ENCODE data around the gene KCNH4. TPM values are rescaled to one million over a fixed set of nuclear protein-coding genes. Genes with fewer than 3 reads are reported as not detected.
A peak's percentile ranks its signal among the peaks of the same experiment; 100 is the strongest.

The KCNH4 gene
- total and polyA plus RNA-seq, 9 of the 15 experiments (the other 6 are each of a cell fraction or from before 2014, with no cell fraction given) = 0.10 to 1.8 (median 0.50) TPM

DNA sequence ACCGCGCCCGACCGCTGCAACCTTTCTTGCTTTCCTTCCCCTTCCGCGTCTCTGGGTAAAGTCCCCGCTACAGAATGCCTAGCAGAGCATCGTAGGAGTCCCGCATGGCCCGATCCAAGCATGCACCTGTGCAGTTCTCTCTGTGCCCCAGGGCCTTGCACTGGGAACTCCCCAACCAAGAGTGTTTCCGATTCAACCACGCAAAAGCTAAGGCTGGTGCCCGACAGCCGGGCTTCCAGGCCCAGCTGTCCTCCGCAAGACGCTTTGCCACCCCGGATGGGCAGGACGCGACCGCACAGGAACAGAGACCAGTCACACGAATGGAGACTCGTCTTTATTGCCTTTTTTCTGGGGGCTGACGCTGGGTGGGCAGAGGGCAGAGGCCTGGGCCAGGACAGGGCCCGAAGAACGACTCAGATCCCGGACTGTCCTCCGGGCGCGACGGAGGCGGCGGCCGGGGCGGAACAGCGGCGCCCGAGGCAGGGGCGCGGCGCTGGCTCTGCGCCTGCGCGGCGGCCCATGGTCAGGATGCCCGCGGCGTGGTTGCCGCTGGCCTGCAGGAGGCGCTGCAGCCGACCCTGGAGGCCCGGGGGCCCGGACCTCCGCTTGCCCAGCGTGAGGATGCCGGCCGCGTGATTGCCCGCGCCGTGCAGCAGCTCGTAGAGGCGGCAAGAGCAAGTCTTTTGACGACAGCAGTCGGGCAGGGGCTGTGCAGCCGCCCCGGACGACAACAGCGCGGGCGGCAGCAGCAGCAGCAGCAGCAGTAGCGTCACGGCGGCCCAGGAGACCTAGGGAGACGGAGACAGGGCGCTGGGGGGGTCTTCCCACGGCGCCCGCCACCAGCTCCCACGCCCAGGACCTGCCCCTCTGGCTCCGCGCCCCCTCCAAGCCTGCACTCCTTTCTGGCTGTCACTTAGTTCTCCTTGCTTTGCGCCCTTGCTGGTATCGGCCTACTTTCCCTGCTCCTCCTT, 3.1 kb upstream of the KCNH4 start (continued):
- peak; percentile 72 for TF ChIP-seq ETS1 (conservative IDR thresholded peaks at IDR 0.05; ENCODE audit: control insufficient read depth, low read depth, low read length)
- TF ChIP-seq ZNF324 (CRISPR knock-in tag; IDR thresholded peaks at IDR 0.05) = no peak
- no peak for TF ChIP-seq BDP1 (IDR thresholded peaks at IDR 0.05; ENCODE audit: insufficient read depth, insufficient read length)
- TF ChIP-seq EGR1 (conservative IDR thresholded peaks at IDR 0.05) = no peak
- TF ChIP-seq YBX1 (IDR thresholded peaks at IDR 0.05) = no peak
- peak; percentile 57; the same call in 1 of the 2 replicates for TF ChIP-seq PHB (CRISPR knock-in tag; IDR thresholded peaks at IDR 0.05)
- peak; percentile 98 for TF ChIP-seq HNRNPL (IDR thresholded peaks at IDR 0.05; ENCODE audit: low read depth, low read length)
- no peak for TF ChIP-seq ZNF3 (CRISPR knock-in tag; IDR thresholded peaks at IDR 0.05)
- TF ChIP-seq, protein P1, sequence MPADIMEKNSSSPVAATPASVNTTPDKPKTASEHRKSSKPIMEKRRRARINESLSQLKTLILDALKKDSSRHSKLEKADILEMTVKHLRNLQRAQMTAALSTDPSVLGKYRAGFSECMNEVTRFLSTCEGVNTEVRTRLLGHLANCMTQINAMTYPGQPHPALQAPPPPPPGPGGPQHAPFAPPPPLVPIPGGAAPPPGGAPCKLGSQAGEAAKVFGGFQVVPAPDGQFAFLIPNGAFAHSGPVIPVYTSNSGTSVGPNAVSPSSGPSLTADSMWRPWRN (IDR thresholded peaks at IDR 0.05; ENCODE audit: low read depth) = no peak
- no peak for TF ChIP-seq HLTF (IDR thresholded peaks at IDR 0.05)
- TF ChIP-seq DEAF1 (CRISPR knock-in tag; IDR thresholded peaks at IDR 0.05) = no peak
- peak; percentile 58; the same call in 1 of the 2 replicates for TF ChIP-seq SOX6 (IDR thresholded peaks at IDR 0.05)
- peak; percentile 27 for TF ChIP-seq TAF1 (IDR thresholded peaks at IDR 0.05; ENCODE audit: control insufficient read depth, extremely low read depth, insufficient read depth, low read length, severe bottlenecking)
- no peak for TF ChIP-seq STAT5B (CRISPR knock-in tag; IDR thresholded peaks at IDR 0.05)
- TF ChIP-seq ATF7 (IDR thresholded peaks at IDR 0.05) = peak; percentile 47; the same call in 1 of the 2 replicates
- no peak for TF ChIP-seq ZNF766 (CRISPR knock-in tag; conservative IDR thresholded peaks at IDR 0.05)
- TF ChIP-seq POLR2A (conservative IDR thresholded peaks at IDR 0.05) = peak; percentile 56; the same call in 1 of the 2 replicates
- no peak for TF ChIP-seq GTF2E2 (tag; IDR thresholded peaks at IDR 0.05)
- TF ChIP-seq HSF4 (CRISPR knock-in tag; IDR thresholded peaks at IDR 0.05; ENCODE audit: borderline replicate concordance) = no peak
- TF ChIP-seq ARNT (IDR thresholded peaks at IDR 0.05) = no peak
- no peak for TF ChIP-seq HMG20A (CRISPR knock-in tag; conservative IDR thresholded peaks at IDR 0.05)
- no peak for TF ChIP-seq PREB (CRISPR knock-in tag; IDR thresholded peaks at IDR 0.05)
- peak; percentile 73 for TF ChIP-seq ZFX (CRISPR knock-in tag; IDR thresholded peaks at IDR 0.05)
- no peak for TF ChIP-seq E2F4 (CRISPR knock-in tag; IDR thresholded peaks at IDR 0.05; ENCODE audit: low read depth)

Measured in K562 (cell line).